HG02973 (cell line): Measurements from ENCODE around the gene RRAS.

Experiments used
- ATAC-seq: cut with Tn5 transposase; IDR thresholded peaks from one replicate; pipeline ENCODE4 v1.9.1; 2021; ENCODE audit warnings: moderate library complexity; ENCODE audit not compliant: unreplicated experiment

RRAS gene

DNA sequence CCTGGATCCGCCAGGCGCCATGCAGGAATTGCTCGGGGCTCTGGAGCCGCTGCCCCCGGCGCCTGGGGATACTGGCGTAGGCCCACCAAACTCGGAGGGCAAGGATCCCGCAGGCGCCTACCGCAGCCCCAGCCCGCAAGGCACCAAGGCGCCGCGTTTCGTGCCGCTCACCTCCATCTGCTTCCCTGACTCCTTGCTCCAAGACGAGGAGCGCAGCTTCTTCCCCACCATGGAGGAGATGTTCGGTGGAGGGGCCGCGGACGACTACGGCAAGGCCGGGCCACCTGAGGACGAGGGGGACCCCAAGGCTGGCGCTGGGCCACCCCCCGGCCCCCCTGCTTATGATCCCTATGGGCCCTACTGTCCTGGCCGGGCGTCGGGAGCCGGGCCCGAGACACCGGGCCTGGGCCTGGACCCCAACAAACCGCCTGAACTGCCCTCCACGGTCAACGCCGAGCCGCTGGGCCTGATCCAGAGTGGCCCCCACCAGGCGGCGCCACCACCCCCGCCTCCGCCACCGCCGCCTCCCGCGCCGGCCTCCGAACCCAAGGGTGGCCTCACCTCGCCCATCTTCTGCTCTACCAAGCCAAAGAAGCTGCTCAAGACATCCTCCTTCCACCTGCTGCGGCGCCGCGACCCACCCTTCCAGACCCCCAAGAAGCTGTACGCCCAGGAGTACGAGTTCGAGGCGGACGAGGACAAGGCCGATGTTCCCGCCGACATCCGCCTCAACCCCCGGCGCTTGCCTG, 42.8 kb downstream of the RRAS start:
- no peak for ATAC-seq

DNA sequence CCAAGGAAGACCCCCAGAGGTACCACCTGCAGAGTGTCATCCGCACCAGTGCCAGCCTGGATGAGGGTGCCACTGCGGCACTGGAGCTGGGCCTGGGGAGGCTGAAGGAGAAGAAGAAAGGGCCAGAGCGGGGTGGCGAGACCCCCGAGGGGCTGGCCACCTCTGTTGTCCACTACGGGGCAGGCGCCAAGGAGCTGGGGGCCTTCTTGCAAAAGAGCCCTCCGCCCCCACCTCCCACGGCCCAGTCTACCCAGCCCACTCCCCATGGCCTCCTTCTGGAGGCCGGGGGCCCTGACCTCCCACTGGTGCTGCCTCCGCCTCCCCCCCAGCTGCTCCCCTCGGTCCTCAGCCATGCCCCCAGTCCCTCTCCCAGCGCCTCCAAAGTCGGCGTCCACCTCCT, 43.5 kb downstream of the RRAS start:
- ATAC-seq = no peak

DNA sequence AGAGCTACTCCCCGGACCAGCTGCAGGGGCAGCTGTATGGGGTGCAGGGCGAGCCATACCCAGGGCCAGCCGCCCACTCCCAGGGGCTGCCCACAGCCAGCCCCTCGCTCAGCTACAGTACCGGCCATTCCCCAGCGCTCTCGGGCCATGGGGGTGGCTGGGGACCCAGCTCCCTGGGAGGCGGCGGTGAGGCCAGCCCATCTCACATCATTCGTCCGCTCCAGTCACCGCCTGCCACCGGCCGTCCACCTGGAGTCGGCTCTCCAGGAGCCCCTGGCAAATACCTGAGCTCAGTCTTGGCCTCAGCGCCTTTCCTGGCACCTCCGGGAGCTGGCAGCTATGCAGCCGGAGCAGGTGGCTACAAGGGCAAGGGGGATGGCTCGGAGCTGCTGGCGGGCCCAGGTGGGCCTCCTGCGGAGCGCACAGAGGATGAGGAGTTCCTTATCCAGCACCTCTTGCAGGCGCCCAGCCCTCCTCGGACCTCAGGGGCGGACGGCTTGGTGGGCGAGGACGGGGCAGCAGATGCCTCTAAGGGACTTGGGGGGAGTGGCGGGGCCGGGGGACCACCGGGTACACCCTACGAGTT, 44.0 kb downstream of the RRAS start:
- no peak for ATAC-seq

DNA sequence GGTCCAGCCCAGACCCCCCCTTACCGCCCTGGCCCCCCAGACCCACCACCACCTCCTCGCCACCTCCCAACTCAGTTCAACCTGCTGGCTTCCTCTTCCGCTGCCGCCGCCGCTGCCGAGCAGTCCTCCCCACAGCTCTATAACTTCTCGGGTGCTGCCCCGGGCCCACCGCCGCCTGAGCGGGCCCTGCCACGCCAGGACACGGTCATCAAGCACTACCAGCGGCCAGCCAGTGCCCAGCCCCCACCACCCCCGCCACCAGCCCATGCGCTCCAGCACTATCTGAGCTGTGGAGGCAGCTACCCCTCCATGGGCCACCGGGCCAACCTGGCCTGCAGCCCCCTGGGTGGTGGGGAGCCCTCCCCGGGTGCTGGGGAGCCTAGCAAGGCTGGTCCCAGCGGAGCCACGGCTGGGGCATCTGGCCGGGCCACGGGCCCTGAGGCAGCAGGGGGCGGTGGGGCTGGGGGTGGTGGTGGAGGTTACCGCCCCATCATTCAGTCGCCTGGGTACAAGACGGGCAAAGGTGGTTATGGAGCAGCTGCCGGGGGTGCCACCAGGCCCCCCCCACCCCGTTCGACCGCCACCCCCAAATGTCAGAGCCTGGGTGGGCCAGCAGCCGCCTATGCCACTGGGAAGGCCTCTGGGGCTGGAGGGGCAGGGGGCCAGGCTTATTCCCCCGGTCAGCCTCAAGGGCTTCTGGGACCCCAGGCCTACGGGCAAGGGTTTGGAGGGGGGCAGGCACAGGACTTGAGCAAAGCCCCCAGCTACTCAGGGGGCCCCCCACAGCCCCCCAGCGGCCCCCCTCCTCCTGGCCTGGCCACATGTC, 44.7 kb downstream of the RRAS start:
- no peak for ATAC-seq

DNA sequence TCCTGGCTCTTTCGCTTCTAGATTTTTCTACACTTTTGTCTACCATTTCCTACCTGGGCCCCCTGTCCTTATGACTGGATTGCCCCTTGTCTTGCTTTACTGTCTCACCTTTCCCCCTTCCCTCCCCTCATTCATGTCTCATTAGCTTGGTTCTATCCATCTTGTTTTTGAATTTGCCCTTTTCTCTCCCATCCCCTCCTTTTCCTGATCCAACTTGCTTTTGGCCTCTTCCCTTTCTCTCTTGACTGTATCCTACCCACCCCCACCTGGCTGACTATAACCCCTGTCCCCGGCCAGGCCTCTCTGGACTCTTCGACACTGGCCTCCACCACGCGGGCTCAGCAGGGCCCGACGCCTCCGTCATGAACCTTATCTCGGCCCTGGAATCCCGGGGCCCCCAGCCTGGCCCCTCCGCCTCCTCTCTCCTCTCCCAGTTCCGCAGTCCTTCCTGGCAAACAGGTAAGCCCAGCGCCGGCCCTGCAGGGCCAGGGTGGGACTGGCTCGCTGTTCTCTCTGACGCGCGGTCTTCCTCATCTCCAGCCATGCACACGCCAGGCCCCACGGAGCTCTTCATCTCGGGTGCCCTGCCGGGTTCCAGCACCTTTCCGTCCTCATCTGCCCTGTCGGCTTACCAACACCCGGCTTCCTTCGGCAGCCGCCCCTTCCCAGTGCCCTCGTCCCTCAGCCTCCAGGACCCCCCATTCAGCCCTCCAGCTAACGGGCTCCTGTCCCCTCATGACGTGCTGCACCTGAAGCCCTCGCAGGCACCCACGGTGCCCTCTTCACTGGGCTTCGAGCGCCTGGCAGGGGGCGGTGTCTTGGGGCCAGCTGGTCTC, 45.6 kb downstream of the RRAS start:
- ATAC-seq = no peak

DNA sequence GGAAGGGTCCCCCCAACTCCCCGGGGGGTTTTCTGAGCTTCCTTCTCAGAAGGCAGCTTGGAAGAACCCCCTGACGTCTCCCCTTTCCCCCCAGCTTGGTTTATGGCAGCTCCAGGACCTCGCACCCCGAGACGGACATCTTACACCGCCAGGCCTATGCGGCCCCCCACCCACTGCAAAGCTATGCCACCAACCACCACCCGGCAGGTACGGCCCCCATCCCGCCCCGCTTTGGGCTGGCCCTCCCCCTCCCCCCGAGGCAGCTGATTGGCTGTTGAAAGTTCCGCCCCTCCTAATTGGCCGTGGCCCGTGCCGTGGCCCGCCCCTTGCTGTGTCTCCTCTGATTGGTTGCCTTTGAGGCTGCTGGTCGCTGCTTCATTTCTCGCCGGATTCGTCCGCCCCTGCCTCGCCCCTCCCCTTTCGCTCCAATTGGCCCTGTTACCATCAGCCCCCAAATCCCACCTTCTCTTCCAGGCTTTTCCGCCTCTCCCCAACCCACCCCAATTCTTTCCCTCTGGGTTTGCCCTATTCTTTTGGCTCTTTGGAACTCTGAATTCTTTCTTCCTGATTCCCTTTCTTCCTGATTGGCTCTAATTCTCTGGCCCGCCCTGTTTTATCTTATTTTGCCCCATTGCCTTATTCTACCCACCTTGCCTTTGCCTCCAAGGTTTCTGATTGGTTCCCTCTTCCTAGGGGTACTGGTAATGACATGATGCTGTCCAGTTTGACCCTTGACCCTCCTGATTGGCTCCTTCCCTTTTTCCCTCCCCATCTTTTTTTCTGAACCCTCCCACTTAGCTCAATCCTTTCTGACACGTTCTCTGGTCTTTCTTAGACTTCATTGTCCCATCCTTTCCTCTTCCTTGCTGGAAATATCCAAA, 46.5 kb downstream of the RRAS start:
- ATAC-seq = no peak

DNA sequence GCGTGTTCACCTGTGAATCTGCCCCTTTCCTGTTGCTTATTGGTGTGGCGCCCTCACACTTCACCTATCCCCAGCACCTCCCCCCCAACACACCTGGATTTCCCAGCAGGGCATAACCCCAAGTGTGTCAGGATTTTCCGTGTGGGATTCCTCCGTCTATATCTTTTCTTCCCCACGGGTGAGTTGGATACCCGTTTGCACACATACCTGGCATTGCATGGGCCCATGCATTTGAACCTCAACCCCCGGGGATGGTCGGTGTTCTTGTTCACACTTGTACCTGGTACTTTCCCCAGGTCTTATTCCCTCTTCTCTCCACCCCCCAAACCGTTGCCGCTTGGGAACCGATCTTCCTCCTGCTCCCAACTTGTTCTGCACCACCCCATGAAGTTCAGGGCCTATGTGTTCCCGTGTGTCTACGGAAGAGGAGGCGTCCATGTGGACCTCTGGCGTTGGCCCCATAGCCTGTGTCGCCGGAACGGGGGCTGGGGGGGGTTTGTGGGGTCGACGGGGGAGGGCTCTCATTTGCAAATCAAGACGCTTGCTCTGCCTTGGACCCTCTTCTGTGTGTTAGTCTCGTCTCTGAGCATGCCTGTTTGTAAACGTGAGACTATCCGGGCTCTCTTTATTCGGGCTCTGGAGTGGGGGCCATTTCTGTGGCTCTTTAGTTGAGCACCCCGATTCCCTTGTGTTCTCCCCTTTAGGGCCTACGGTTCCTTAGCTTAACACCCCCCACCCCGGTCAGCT, 47.3 kb downstream of the RRAS start:
- ATAC-seq = no peak

DNA sequence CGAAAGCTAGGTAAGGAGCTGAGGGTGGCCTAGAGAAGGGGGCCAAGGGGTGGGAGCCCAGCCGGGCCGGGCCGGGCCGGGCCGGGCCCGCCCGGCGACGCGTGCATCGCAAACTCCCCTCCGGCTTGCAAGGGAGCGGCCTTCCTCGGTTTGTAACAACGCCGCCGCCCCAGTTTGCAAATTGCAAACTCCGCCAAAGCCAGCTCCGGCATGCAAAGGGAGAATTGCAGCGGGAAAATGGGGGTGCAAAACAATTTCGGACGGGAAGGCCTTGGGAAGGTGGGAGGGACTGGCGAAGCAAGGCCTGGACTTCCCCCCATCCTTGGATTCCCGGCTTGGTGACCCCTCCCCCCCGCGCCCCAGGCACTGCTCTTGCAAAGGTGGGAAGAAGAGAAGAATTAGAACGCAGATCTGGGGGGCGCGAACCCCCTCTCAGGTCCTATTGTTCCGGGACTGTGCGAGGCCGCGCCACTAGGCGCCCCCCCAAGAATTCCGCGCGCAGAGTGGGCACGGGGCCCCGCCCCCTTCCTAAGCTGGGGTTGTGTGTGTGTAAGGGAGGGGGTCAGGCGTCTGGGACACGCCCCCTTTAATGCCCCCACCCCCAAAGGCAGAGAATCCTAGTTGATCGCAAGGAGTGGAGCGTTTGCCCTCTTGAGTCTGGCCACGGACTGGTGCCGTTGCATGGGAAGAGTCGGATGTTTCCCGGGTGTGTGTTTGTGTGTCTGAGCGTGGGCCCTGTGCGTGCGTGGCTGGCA, 48.0 kb downstream of the RRAS start:
- ATAC-seq = no peak

DNA sequence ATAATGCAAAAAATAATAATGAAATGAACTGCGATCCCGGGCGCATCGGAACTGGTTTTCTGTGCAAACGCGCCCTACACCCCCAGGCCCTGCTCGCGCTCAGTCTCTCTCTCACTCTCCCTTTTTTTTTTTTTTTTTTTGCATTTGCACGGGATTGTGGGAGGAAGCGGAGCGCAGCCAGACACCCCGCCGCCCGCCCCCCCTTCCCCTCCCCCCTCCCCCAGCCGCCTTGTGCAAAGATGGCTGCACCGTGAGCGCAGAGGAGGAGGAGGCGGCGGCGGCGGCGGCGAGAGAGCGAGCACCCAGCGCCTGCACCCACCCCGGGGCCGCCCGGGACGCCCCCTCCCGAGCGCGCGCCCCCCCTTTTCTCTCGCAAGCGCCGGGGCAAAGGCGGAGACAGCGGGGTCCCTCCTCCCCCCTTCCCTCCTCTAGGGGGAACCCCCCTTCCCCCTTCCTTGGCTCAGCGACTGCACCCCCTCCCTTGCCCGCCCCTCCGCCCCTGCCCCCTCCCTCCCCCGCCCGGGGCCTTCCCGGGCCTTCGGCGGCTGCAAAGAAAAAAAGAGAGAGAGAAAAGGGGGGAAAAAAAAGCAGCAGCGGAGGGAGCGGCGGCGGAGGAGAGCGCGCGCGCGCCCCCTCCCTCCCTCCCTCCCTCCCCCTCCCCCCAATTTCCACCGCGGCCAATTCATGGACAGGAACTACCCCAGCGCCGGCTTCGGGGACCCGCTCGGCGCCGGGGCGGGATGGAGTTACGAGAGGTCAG, 48.8 kb downstream of the RRAS start, which contains the start of gene PRR12:
TSS of gene PRR12 (plus strand) at position 212 of the 760 bp plus-strand sequence. CDS start at position 685, 473 bp downstream.
- ATAC-seq = no peak

DNA sequence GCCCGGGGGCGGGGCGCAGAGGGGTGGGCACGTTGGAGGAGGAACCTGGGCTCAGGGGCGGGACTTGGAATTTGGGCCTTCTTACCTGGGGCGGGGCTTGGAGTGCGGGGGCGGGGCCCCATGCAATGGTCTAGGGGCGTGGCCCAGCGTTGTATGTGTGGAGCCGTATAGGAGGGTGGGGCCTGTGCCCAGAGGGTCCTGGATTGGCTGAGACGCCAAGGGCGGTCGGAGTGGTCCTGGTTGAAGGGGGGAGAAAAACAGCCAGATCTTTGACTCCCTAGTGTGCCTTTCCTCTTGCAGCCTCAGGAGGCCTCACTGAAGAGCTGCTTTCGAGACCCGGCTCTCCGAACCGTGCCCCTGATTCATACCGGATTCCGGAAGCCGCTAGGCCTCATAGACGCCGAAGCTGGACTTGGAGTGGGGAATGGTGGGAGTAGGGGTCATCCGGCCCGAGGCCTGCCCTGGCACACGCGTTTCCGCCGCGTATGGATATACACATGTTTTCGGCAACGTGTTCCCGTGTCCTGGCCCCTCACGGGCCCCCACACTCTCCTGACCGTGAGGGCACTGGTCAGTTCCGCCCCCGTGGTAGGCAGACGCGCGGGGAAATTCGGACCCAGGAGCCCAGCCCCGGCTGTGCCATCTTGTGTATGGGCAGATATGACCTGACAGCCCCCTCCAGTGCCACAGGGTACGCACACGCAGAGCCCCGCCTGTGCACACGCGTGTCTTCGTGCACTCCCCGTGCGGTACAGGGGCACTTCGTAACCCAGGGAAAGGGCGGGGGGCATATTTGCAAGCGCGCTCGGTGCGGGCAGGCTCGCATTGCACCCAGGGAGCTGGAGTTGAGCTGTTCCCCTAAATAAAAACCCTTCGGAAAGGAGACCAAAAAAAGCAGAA, 49.6 kb downstream of the RRAS start:
- peak; percentile 49 for ATAC-seq

DNA sequence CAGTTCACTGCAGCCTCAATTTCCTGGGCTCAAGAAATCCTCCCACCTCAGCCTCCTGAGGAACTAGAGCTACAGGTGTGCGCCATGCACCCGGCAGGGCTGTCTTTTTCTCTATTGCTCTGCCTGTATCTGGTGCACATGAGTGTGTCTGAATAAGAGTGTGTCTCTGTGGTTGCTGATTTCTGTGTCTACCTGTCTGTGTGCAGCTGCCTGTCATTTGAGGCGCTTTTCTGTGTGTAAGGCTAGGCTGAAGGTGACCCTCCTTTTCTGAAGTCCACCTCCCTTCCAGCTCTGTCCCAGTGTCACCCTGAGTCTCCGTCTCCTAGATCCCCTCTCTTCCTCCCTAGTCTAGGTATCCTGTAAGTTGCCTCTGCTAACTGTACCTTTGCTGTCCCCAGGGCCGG, 50.4 kb downstream of the RRAS start:
- ATAC-seq = no peak

DNA sequence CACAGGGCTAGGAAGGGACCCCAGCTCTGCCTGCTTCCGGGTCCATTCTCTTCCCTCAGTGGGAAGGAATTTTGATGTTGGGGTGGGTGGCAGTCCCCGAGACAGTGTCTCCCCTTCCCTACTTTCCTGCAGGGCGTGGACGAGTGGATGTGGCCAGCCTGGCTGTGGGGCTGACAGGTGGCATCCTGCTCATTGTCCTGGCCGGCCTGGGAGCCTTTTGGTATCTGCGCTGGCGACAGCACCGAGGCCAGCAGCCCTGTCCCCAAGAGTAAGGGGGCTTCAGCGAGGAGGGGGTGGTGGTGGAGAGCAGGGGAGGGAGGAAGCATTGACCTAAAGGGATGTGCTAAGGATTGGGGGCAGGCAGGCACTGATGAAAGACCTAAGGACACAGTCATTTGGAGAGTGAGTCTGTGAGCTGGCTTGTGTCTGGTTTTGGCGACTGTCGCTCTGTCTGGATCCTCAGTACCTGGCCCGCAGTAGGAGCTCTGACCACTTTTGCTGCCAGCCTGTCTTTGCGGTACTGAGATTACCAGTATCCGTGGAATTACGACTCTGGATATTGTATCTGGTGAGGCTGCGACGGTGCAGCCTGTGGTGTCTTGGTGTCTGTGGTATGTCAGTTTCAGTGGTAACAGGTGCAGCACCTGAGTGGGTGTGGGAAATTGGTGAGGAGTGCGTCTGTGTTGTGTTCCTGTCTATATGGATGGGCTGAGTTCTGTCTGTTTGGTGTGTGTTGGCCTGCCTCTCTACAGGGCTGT, 51.4 kb downstream of the RRAS start:
- ATAC-seq = no peak

DNA sequence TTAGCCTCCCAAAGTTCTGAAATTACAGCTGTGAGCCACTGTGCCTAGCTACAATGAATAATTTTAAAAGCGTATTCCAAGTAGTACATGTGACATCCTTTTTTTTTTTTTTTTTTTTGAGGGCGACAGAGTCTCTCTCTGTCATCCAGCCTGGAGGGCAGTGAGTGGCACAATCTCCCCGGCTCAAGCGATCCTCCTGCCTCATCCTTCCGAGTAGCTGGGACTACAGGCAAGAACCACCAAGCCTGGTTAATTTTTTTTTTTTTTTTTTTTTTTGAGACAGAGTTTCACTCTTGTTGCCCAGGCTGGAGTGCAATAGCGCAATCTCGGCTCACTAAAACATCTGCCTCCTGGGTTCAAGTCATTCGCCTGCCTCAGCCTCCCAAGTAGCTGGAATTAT, 52.7 kb downstream of the RRAS start:
- no peak for ATAC-seq
